GM23248 (cell line): ENCODE results near the gene PGA5.

Source experiments
- EZH2 ChIP-seq: fragments of 200-600 bp; sonication (generic); IDR thresholded peaks from 2 replicates; pipeline ENCODE4 v1.6.1; 2018; ENCODE audit warnings: antibody characterized with exemption, mild to moderate bottlenecking; ENCODE audit not compliant: insufficient read depth, poor library complexity, severe bottlenecking
- EZH2phosphoT487 ChIP-seq: fragments of 200-600 bp; sonication (generic); IDR thresholded peaks from 2 replicates; pipeline ENCODE4 v1.6.1; 2018; ENCODE audit warnings: antibody characterized with exemption, moderate library complexity, mild to moderate bottlenecking, low read depth; ENCODE audit not compliant: insufficient read depth

GRCh38 chr11:61293867-61294716, 53.1 kb downstream of the PGA5 start:
- TF ChIP-seq EZH2phosphoT487 (no peak), EZH2 (no peak)
